GM12878 (cell line): ENCODE results near the gene DNASE1L1. TPM values are rescaled to one million over a fixed set of nuclear protein-coding genes. Genes with fewer than 3 reads are reported as not detected.

Experiments used
- ATAC-seq: fragments of 200-7000 bp; cut with Tn5 transposase; 3 replicates; pipeline ENCODE4 v1.9.1; 2020; ENCODE audit warnings: mild to moderate bottlenecking, moderate library complexity
- BruUV-seq: library from RNA; stranded (reverse); fragments of 400-500 nt; replicated peaks from 2 replicates; lab custom pipeline; 2021; lab: Mats Ljungman, UMichigan
- CTCF ChIA-PET: fragments of 300-600 bp; sonication (Branson Sonifier 250); formaldehyde crosslinking; extraction: SDS; loops from one replicate; lab custom pipeline; 2021; ENCODE audit warnings: inconsistent platforms; lab: Yijun Ruan, JAX
- POLR2A ChIA-PET: fragments of 350-600 bp; formaldehyde crosslinking; extraction: SDS; loops from one replicate; lab custom pipeline; 2021; ENCODE audit warnings: inconsistent platforms; lab: Charles Lee
- RAD21 ChIA-PET: fragments of 300-600 bp; sonication (Branson Sonifier 250); formaldehyde crosslinking; loops from one replicate; lab custom pipeline; 2023; ENCODE audit warnings: antibody characterized with exemption; ENCODE audit not compliant: unreplicated experiment; lab: Charles Lee
- SMC1A ChIA-PET: fragments of 300-600 bp; sonication (Branson Sonifier 250); formaldehyde crosslinking; loops from one replicate; lab custom pipeline; 2023; ENCODE audit not compliant: unreplicated experiment, uncharacterized antibody; lab: Charles Lee
- DNase-seq: peaks from one replicate; pipeline ENCODE4 v3.0.0-alpha.2; 2011; ENCODE audit warnings: low read depth, low spot score
- FAIRE-seq: peaks from 3 replicates; lab custom pipeline; 2011; peaks lifted over from hg19 to GRCh38; lab: Jason Lieb, UNC
- H2AFZ ChIP-seq: 2 replicates; pipeline ENCODE4 v1.6.0; 2011; ENCODE audit warnings: low read depth, low read length, control low read depth; ENCODE audit not compliant: control insufficient read depth
- H3K27ac ChIP-seq: 2 replicates; pipeline ENCODE4 v1.5.1; 2011; ENCODE audit warnings: control low read depth; ENCODE audit not compliant: control insufficient read depth, insufficient read depth
- H3K27me3 ChIP-seq, 2 experiments: replicated peaks in 1 of 2; 2 replicates each; pipeline versions ENCODE4 v1.6.0 to v1.6.1; 2011; ENCODE audit warnings: low read length in 1 of 2; ENCODE audit not compliant: control insufficient read depth in 2 of 2, insufficient read depth in 2 of 2
- H3K36me3 ChIP-seq, 2 experiments: 2 replicates each; pipeline ENCODE4 v1.5.1; 2011; ENCODE audit warnings: low read length in 1 of 2; ENCODE audit not compliant: control insufficient read depth in 2 of 2, insufficient read depth in 2 of 2
- H3K4me1 ChIP-seq: 2 replicates; pipeline ENCODE4 v1.6.1; 2011; ENCODE audit warnings: mild to moderate bottlenecking, low read length, moderate library complexity, mixed read lengths; ENCODE audit not compliant: control insufficient read depth, insufficient read depth
- H3K4me2 ChIP-seq: 2 replicates; pipeline ENCODE4 v1.6.0; 2011; ENCODE audit warnings: control low read depth; ENCODE audit not compliant: control insufficient read depth, insufficient read depth
- H3K4me3 ChIP-seq: fragments of 200-600 bp; sonication (generic); 2 replicates; pipeline ENCODE4 v1.5.1; 2016
- H3K79me2 ChIP-seq: 2 replicates; pipeline ENCODE4 v1.6.0; 2011; ENCODE audit warnings: low read length; ENCODE audit not compliant: control insufficient read depth, insufficient read depth
- H3K9ac ChIP-seq: 2 replicates; pipeline ENCODE4 v1.8.0; 2011; ENCODE audit warnings: low read length, control low read depth, mixed read lengths; ENCODE audit not compliant: control insufficient read depth, insufficient read depth
- H3K9me3 ChIP-seq: replicated peaks from 3 replicates; pipeline ENCODE4 v1.5.1; 2011; ENCODE audit warnings: mild to moderate bottlenecking, low read length; ENCODE audit not compliant: control insufficient read depth, insufficient read depth
- H4K20me1 ChIP-seq: 2 replicates; pipeline ENCODE4 v1.6.0; 2011; ENCODE audit not compliant: control insufficient read depth, insufficient read depth
- CBFB ChIP-seq: IDR thresholded peaks from 2 replicates; pipeline ENCODE4 v1.6.1; 2016; ENCODE audit warnings: antibody characterized with exemption, low read depth
- CBX3 ChIP-seq: fragments of 200-600 bp; sonication (generic); IDR thresholded peaks from 2 replicates; pipeline ENCODE4 v1.6.1; 2016; ENCODE audit warnings: low read depth, borderline replicate concordance
- CREB1 ChIP-seq: IDR thresholded peaks from 2 replicates; pipeline ENCODE4 v1.6.1; 2012; ENCODE audit warnings: low read depth, mild to moderate bottlenecking, inconsistent platforms
- EGR1 ChIP-seq, 2 experiments: IDR thresholded peaks; 1 replicate in 1 of 2; 2 replicates in 1 of 2; pipeline ENCODE4 v1.6.1; 2011 to 2012; ENCODE audit warnings: low read depth in 2 of 2, low read length in 2 of 2, borderline replicate concordance in 1 of 2, mild to moderate bottlenecking in 1 of 2, moderate library complexity in 1 of 2
- HCFC1 ChIP-seq: fragments of 150-350 bp; IDR thresholded peaks from 2 replicates; pipeline ENCODE4 v1.6.1; 2014; ENCODE audit warnings: low read length
- MTA2 ChIP-seq: fragments of 450-650 bp; IDR thresholded peaks from 2 replicates; pipeline ENCODE4 v1.6.1; 2016; ENCODE audit warnings: low read depth, mild to moderate bottlenecking, moderate library complexity
- NR2C2 ChIP-seq: IDR thresholded peaks from 2 replicates; pipeline ENCODE4 v1.6.1; 2011; ENCODE audit warnings: borderline replicate concordance, low read depth; ENCODE audit not compliant: control insufficient read depth, insufficient read length
- PML ChIP-seq: IDR thresholded peaks from 2 replicates; pipeline ENCODE4 v1.6.1; 2012; ENCODE audit warnings: low read length, inconsistent platforms
- POLR2A ChIP-seq: IDR thresholded peaks from 2 replicates; pipeline ENCODE4 v1.6.1; 2011; ENCODE audit warnings: low read depth, mild to moderate bottlenecking, low read length
- SMAD5 ChIP-seq: IDR thresholded peaks from 2 replicates; pipeline ENCODE4 v1.6.1; 2016; ENCODE audit warnings: antibody characterized with exemption, low read depth
- ZBED1 ChIP-seq: IDR thresholded peaks from 2 replicates; pipeline ENCODE4 v1.6.1; 2016; ENCODE audit warnings: borderline replicate concordance
- WGBS: methylation state at CpG from one replicate; pipeline ENCODE4 v1.1.6; 2016; ENCODE audit warnings: low lambda C conversion rate; ENCODE audit not compliant: insufficient replicate concordance, insufficient coverage; ENCODE audit errors: missing lambda C conversion rate; 5-methylcytosine and 5-hydroxymethylcytosine counted together
- in situ Hi-C: fragments of 300-500 bp; cut with MboI; formaldehyde crosslinking; loops from 9 replicates; pipeline ENCODE4 v1.14.3; 2018; ENCODE audit warnings: mixed read lengths
- intact Hi-C: fragments of 100-400 bp; cut with micrococcal nuclease; formaldehyde crosslinking; loops from one replicate; pipeline ENCODE4 v1.14.2; 2022; ENCODE audit not compliant: unreplicated experiment
- polyA plus RNA-seq, 11 experiments: library from polyadenylated mRNA; depleted of rRNA in 4 of 11; unstranded in 6 of 11; stranded (reverse) in 5 of 11; fragments of >200 nt; fragmentation: Nextera tagmentation in 4 of 11; fragmentation: Illumina TruSeq in 1 of 11; extraction: Ambion mirVana in 4 of 11; extraction: Trizol in 1 of 11; gene quantifications; 1 replicate in 1 of 11; 2 replicates in 10 of 11; pipeline versions ENCODE4 v1.2.1 to v1.2.3, GENCODE V29; 2011 to 2016; ENCODE audit warnings: inconsistent platforms in 2 of 11, missing spikeins in 2 of 11, low read depth in 1 of 11
- total RNA-seq, 4 experiments: library from RNA; depleted of rRNA in 3 of 4; stranded (reverse); fragments of >200 nt in 3 of 4; fragmentation: Illumina TruSeq in 1 of 4; extraction: Trizol in 1 of 4; gene quantifications; 2 replicates each; pipeline versions ENCODE4 v1.2.1 to v1.2.3, GENCODE V29; 2013 to 2021
- TF ChIP-seq, protein P1 (sequence below): fragments of 450-650 bp; IDR thresholded peaks from 2 replicates; pipeline ENCODE4 v1.6.1; 2017; ENCODE audit warnings: antibody characterized with exemption, mild to moderate bottlenecking, moderate library complexity
- TF ChIP-seq, protein P2 (sequence below): fragments of 450-650 bp; IDR thresholded peaks from 2 replicates; pipeline ENCODE4 v1.6.1; 2014; ENCODE audit warnings: mild to moderate bottlenecking
- TF ChIP-seq, protein P3 (sequence below): IDR thresholded peaks from 2 replicates; pipeline ENCODE4 v1.6.1; 2012; ENCODE audit warnings: low read depth, low read length, improper control_type of control experiment
- TF ChIP-seq, protein P4 (sequence below): fragments of 450-650 bp; IDR thresholded peaks from 2 replicates; pipeline ENCODE4 v1.6.1; 2017; ENCODE audit warnings: low read depth, mild to moderate bottlenecking, moderate library complexity

DNASE1L1 gene
- total and polyA plus RNA-seq, 10 of the 15 experiments (the other 5 are each of a cell fraction or from before 2014, with no cell fraction given), result 0.60 to 22.7 (median 6.8) TPM

DNA sequence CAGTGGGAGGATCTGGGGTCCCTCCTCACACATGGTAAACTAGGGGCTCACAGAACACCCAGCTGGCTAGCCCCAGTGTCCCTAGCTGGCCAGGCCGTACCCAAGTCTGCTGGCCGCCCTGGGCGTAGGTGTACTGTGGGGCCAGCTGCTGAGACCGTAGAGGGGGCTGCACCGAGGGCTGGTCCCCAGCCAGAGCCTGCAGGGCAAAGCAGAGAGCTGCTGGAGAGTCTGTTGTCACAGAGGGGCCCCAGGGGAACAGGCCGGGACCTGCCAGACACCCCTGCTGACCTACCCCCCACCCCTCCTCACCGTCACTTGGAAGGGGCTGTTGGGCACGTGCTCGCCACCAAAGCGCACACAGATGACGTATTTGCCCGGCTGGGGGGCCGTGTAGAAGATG, 54.5 kb downstream of the DNASE1L1 start:
- no peak overlapping the region for H3K27ac ChIP-seq
- no peak overlapping the region for H3K4me3 ChIP-seq
- no peak for ATAC-seq
- ChIA-PET RAD21 (no interaction called here), POLR2A (no interaction called here), CTCF (no interaction called here), SMC1A (no interaction called here)
- no peaks in the 10 kb centered on the region; the same call in 2 of the 3 replicates for H3K9me3 ChIP-seq
- 46% methylated on average over 13 of the region's 13 CpGs for WGBS
- no peaks in the 10 kb centered on the region for H3K27me3 ChIP-seq
- H4K20me1 ChIP-seq, result no peaks in the 10 kb centered on the region
- BruUV-seq, result no TSS peak
- no peak for DNase-seq
- no peak for FAIRE-seq
- no peak overlapping the region for H3K9ac ChIP-seq
- intact Hi-C loops (no loop called here), in situ Hi-C loops (no loop called here)
- H3K36me3 ChIP-seq, result peaks cover 0 to 60% of the 10 kb centered on the region in 2 experiments; a peak in 2 of 4 replicates
- no peak for TF ChIP-seq CBX3
- no peak for TF ChIP-seq POLR2A
- no peak for TF ChIP-seq HCFC1
- TF ChIP-seq, protein P1, sequence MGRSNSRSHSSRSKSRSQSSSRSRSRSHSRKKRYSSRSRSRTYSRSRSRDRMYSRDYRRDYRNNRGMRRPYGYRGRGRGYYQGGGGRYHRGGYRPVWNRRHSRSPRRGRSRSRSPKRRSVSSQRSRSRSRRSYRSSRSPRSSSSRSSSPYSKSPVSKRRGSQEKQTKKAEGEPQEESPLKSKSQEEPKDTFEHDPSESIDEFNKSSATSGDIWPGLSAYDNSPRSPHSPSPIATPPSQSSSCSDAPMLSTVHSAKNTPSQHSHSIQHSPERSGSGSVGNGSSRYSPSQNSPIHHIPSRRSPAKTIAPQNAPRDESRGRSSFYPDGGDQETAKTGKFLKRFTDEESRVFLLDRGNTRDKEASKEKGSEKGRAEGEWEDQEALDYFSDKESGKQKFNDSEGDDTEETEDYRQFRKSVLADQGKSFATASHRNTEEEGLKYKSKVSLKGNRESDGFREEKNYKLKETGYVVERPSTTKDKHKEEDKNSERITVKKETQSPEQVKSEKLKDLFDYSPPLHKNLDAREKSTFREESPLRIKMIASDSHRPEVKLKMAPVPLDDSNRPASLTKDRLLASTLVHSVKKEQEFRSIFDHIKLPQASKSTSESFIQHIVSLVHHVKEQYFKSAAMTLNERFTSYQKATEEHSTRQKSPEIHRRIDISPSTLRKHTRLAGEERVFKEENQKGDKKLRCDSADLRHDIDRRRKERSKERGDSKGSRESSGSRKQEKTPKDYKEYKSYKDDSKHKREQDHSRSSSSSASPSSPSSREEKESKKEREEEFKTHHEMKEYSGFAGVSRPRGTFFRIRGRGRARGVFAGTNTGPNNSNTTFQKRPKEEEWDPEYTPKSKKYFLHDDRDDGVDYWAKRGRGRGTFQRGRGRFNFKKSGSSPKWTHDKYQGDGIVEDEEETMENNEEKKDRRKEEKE, result no peak
- TF ChIP-seq, protein P2, sequence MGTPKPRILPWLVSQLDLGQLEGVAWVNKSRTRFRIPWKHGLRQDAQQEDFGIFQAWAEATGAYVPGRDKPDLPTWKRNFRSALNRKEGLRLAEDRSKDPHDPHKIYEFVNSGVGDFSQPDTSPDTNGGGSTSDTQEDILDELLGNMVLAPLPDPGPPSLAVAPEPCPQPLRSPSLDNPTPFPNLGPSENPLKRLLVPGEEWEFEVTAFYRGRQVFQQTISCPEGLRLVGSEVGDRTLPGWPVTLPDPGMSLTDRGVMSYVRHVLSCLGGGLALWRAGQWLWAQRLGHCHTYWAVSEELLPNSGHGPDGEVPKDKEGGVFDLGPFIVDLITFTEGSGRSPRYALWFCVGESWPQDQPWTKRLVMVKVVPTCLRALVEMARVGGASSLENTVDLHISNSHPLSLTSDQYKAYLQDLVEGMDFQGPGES, result no peak
- TF ChIP-seq ZBED1, result no peak
- TF ChIP-seq, protein P3, sequence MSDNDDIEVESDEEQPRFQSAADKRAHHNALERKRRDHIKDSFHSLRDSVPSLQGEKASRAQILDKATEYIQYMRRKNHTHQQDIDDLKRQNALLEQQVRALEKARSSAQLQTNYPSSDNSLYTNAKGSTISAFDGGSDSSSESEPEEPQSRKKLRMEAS, result no peak
- no peak for TF ChIP-seq NR2C2
- no peak for TF ChIP-seq EGR1 (IDR thresholded peaks at IDR 0.05; ENCODE audit: borderline replicate concordance in 1 of 2, low read depth in 2 of 2, low read length in 2 of 2)
- TF ChIP-seq SMAD5, result no peak
- TF ChIP-seq CREB1, result no peak
- TF ChIP-seq PML, result no peak
- TF ChIP-seq CBFB, result no peak
- TF ChIP-seq MTA2, result no peak
- TF ChIP-seq, protein P4, sequence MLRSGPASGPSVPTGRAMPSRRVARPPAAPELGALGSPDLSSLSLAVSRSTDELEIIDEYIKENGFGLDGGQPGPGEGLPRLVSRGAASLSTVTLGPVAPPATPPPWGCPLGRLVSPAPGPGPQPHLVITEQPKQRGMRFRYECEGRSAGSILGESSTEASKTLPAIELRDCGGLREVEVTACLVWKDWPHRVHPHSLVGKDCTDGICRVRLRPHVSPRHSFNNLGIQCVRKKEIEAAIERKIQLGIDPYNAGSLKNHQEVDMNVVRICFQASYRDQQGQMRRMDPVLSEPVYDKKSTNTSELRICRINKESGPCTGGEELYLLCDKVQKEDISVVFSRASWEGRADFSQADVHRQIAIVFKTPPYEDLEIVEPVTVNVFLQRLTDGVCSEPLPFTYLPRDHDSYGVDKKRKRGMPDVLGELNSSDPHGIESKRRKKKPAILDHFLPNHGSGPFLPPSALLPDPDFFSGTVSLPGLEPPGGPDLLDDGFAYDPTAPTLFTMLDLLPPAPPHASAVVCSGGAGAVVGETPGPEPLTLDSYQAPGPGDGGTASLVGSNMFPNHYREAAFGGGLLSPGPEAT, result no peak
- no peak overlapping the region for H2AFZ ChIP-seq
- no peaks in the 10 kb centered on the region for H3K79me2 ChIP-seq
- H3K4me2 ChIP-seq, result no peak overlapping the region
- no peaks in the 10 kb centered on the region for H3K4me1 ChIP-seq
